Testis (tissue), 2 donors: ENCODE measurements around the gene RACK1.

ENCODE experiments used
- CTCF ChIP-seq, 3 experiments: fragments of 450-650 bp in 2 of 3; fragments of 200-600 bp in 1 of 3; sonication (generic) in 1 of 3; IDR thresholded peaks; one replicate each; pipeline ENCODE4 v1.5.1; 2016 to 2019; ENCODE audit warnings: antibody characterized with exemption in 3 of 3, mild to moderate bottlenecking in 2 of 3, moderate library complexity in 1 of 3
- POLR2A ChIP-seq: fragments of 450-650 bp; IDR thresholded peaks from one replicate; pipeline ENCODE4 v1.6.1; 2017; ENCODE audit warnings: antibody characterized with exemption, mild to moderate bottlenecking, moderate library complexity

DNA sequence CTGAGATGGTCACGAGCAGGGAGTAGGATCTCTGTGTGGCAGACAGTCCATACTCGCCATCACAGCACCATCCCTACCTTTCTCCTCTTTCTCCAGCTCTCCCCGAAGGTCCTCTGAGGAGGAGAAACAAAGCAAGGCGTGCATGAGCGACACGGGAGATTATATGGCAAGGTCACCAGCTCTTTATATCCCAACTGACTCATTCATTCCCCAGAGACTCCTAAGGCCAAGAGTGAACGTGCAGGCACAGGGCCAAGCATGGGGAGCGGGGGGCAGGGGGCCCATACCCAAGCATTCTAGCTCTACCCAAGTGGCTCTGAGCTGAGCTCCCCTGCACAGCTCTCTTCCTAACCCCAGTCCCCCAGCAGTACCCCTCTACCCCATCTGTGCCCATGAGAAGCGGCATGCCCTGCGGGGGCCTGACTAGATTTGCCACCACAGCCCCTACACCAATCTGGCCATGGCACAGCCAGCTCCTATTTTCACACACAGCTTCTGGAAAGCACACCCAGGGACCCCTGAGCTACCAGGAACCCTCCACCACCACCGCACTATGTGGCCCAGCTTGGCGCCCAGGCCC lies 45.5 kb downstream of the RACK1 start:
- TF ChIP-seq CTCF (IDR thresholded peaks at IDR 0.05) (no peak), POLR2A (no peak)
